Non-pigmented ciliary epithelial cell (primary cell): Measurements from ENCODE around the gene CACNA2D2.

Experiments used
- DNase-seq: peaks from one replicate; pipeline ENCODE4 v3.0.0-alpha.2; 2010; ENCODE audit warnings: low read depth

Gene CACNA2D2

DNA sequence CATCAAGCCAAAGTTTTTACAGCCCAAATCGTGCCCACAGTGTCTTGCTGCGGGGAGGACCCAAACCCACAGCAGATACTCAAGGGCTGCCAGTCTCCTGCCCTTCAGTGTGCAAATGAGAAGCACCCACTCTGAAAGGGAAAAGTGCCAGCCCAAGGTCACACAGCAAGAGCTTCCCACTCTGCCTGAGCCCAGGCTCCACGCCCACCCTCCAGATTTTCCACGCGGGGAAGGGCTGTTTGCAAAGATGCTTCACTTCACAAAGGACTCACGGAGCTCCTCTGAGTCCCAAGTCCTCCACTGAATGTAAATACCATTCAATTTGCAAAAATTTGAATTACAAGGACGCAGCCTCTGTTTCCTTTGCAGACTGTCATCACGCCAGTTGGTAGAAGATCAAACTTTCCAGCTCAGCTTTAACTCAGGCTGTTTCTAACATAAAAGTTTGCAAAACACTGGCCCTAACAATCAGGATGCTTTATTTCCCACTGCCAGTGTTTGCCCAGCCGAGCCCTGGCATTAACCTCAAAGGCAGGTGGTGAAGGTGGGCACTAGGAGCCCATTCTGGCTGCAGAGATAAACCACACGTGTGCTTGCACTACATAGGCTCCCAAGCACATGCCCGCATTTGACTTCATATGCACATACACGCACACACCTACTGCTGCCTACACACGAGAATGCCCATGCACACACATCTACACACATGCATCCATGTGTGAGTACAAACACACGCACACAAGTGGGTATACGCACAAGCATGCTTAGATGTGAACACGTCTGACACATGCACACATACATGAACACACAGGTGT, 7.6 kb downstream of the CACNA2D2 start:
- no peak for DNase-seq

DNA sequence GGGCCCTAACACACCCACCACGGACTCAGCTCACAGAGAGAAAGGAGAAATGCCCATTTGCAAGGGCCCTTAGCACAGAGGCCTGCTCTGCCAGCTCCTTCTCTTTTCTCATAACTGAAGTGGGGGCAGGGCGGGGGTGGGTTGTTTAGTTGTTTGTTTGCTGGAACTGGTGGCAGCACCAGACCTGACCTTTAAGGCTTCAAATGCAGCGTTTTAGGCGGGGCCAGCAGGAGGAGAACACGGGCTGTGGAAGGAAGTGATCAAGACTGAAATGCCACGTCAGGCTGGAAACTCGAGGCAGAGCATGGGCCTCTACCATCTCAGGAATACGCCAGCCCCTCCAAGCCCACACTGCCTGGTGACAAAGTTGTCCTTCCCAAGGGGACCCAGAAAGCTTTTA, 9.3 kb downstream of the CACNA2D2 start:
- no peak for DNase-seq

DNA sequence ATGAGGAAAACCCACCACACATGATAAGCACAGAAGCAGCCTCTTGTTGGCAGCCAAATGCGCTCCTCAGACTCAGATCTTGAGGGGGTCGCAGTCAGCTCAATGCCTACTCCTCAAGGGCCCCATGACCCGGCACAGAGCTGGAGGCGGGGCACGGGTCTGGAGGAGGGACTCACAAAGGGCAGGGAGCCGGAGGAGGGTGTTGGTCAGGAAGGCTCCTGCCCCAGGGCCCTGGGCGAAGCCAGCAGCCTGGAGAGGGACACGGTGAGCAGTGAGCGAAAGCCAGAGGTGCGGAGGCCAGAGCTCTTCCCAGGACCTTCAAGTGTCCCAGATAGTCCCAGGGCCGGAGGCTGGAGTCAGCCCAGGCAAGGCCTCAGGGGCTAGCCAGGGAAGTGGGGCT, 9.8 kb downstream of the CACNA2D2 start:
- DNase-seq = no peak

DNA sequence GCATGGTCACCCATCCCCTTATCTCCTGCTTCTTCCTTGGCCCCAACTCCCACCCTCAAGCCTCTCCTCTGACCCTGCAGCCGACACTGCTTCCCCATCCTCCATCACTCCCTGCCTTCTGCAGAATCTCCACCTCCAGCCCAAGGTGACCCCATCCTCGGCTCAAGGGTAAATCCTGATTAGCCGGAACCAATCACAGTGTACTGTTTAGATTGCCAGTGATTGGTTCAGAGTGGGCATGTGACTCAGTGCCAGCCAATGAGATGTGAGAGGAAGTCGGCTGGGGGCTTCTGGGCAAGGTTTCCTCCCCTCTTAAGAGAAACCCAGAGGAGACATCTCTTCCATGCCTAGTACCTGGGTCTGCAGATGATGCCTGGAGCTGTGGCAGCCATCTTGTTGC, 10.3 kb downstream of the CACNA2D2 start:
- no peak for DNase-seq

DNA sequence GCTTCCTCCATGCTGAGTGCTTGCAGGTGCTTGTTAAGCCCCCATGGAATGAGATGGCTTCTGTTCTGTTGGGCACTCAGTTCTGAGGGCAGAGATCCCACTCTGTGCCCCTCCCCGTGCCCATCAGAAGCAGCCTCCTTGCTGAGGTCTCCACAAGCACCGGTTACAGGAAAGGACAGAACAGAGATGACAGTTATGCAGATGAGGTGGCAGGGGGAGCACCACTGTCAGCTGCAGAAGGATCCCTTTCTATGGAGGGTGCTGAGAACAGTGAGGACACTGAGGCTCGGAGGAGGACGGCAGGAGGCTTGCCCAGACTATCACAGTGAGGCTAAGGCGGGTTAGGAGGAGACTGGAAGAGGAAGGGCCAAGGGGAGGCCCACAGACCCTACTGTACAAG, 12.4 kb downstream of the CACNA2D2 start:
- no peak for DNase-seq

DNA sequence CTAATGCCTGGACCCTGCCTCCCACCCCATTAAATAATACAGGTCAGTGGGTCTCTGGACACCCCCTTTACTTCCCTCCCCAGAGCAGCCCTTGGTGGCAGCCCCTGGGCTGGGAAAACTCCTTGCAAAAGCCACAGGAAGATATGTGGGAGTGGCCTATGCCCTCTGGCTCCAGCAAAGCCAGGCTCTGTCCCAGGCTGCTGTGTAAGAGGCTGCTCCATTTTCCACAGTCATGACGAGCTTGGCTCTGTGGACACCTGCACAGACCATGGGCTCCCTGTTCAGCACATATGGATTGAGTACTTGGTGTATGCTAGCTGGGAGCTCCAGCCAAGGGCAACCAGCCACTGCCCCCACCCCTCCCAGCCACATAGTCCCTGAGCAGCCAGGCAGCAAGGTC, 13.0 kb downstream of the CACNA2D2 start:
- no peak for DNase-seq

DNA sequence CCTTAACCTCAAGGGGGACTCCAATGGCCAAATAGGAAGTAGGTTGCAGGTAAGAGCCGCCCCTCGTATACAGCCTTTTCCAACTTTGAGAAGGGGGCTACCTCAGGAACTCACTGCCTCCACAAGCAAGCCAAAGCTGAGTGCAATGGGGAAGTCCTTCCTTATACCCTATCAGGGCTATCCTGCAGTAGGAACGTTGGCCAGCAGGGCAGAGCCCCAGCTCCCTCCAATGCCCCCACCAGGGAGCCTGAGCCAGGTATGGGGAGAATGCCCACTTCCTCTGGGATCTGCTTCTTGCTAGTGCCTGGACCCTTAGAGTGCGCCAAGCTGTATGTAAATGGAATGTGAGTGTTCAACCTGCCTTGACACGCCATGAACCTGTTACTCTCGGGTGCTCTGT, 16.3 kb downstream of the CACNA2D2 start:
- DNase-seq = no peak

DNA sequence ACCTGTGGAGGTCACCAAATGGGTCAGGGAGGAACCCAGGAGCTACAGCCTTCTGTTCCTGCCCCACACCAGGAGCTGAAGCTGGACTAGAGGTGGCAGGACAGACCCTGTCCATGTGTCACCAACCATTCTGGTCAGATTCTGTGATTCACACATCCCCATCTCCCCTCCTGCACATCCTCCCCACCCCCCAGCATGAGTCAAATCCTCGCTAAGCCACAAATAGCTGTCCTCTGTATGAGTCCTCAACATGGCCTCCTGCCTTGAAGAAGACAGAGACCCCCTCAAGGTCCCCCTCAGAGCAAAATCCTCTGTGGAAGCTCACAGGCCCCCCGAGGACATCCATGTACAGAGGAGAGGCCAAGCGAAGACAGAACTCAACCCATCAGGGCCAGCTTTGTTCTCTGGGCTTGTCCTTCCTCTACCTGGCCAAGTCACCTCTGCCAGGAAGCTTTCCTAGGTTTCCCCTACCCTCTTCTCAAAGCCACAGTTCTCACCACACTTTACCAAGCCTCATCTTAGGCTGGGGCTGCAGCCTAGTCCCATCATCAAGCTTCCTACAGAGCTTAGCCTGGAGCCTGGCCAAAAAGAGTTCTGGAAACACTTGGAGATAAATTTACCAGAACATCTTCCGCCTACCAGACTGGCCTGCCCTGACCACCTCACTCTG, 17.1 kb downstream of the CACNA2D2 start:
- DNase-seq = no peak

DNA sequence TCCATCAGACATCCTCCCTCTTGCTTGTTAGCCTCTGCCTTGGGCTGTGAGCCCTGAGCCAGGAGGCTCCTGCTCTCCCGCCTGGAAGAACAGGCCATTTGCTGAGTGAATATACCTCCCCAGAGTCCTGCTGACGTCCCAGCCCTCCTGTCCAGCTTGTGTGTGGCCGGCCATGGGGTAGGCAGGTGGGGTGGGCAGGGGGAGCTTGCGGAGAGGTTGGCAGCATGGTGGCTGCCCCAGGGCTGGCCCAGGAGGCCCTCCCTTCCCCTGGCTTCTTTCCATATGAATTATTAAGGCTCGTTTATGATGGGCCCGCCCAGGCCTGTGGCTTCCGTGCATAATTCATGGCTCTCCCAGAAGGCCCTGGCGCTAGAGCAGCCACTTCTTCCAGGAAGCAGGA, 18.7 kb downstream of the CACNA2D2 start:
- no peak for DNase-seq

DNA sequence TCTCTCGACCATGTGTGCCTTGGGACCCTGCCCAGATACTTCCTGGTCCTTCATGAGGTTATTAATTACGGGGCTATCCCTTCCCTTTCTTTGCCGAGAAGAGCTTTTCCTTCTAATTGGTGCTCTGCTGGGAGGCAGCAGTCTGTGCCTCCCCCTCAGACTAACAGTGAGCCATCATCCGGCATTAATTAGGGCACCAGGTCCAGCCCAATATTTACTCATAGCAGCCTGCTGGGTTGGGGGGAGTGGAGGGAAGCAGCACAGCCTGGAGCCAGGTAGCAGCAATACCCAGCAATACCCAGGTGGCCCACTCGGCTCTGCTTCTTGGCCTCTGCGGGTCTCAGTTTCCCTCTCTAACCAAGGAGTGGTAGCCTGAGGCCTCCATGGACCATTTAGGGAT, 20.1 kb downstream of the CACNA2D2 start:
- no peak for DNase-seq

DNA sequence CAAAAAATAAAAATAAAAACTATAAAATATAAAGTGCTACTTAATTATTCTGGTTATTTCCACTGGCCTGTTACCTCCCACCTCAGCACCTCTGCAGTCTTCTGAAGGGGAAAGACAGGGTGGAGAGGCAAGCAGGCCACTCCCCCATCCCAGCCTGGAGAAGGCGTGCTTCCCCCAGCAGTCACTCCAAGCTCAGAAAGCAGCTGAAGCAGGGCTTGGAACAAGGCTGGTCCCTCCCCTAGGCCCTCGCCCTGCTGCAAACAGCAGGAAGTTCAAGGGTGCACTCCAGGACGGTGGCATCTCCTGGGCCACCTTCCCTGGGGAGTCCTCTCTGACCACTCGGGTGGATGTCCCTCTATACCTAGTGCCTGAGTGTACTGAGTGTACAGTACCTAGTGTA, 21.4 kb downstream of the CACNA2D2 start:
- no peak for DNase-seq

DNA sequence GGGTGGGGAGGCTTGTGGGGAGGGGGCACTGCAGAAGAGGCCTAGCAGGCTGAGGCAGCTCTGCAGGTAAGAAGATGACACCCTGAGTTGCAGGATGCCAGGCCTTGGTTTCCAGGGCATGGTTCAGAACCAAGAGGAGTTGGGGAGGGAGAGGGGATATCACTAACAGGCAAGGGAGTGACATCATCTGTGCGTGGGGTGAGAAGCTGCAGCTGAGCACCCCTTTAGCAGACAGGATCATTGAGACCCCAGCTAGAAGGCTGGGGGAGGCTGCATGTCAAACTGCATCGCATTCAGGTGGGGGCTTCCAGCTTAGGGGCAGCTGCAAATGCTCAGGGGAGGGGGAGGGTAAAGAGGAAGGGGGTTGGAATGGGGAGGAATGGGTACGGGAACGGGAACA, 23.0 kb downstream of the CACNA2D2 start:
- DNase-seq = no peak

DNA sequence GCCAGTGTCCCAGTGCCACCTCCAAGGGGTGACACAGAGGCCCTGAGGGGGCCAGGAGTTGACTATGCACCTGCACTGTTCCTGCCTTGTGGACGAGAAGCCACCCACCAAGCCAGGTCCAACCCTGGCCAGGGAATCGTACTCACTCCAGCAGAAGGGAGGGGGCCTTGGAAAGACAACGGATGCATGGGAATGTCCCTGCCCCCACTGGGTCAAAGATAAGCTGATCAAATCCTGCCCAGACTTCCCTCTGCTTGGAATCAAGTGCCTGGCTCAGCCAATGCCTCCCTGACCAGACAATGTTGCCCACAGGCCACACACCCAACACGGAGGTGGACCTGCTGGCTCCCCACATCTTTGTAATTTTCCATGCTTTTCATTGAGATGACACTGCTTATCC, 23.9 kb downstream of the CACNA2D2 start:
- DNase-seq = no peak

DNA sequence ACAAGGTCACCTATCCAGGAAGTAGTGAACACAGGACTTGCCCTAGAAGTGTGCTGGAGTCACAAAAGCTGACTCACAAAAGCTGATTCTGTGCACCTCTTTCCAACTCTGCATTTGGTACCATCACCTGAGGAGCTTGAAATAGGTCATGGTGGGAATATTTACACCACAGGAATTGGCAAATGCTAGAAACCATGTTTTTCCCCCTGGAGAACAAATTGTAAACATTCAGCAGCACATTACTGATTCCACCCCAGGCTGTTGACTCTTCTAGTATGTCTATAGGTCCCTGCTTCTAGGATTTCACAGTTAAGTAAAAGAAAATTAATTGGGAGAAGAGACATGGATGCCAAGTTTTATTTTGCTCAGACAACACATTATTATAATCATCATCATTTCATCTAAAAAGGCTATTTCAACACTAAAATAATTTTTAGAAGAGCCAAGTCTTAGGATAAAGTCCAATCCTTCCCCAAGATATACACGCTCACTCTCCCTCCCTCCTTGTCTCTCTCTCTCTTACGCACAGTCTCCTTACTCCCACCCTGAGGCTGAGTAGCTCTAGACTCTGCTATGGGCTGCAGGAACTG, 24.7 kb downstream of the CACNA2D2 start:
- DNase-seq = no peak

DNA sequence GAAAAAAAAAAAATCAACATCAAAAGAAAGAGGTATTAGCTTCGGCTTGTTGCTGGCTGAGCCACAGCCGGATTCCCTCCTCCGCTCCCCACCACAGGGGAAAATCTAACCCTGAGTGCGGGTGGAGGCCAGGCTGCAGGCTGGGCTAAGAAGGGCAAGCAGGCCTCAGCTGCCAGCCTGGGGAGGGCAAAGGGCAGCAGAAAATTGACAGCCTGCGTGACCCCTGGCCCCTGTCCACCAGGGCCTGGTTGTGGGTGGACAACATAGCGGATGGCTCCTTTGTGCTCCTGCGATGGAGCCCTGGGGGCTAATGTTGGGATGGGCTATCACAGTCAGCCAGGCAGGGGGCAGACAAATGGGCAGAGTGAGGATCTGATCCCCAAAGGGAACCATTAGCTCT, 25.4 kb downstream of the CACNA2D2 start:
- DNase-seq = no peak

DNA sequence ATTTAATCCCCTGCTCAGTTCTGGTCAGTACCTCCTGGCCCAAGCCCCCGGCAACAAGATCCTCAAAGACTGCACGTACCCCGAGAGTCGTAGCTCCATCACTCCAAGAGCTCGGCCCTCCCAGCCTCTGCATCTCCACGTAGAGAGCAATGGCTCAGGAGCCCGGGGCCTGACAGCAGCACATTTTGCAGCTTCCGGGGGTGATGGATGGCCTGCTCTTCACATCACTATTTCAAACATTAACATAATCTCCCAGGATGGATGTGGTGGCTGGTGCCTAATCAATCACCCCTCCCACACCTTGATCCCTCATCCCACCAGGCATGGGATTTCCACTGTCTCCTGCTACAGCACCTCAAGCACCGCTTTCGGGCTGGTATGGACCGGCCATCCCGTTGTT, 28.1 kb downstream of the CACNA2D2 start:
- DNase-seq = no peak

DNA sequence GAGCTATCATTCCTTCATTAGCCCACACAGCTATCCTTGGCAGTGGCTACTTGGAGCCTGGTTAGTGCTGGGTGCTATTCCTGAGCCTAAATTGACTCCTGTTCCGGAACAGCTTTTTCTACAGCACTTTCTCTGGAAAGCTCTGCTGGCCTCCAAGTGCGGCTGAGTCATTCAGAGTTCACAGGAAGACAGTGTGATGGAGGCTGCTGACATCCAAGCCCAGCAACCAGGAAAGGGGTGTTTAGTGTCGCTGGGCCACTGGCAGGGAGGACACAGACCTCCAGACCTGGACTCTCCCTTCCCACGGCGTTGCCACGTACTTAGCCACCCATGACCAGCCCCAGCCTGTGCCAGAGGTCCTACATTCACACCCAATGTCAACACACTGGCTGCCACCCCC, 28.7 kb downstream of the CACNA2D2 start:
- DNase-seq = peak; percentile 4

DNA sequence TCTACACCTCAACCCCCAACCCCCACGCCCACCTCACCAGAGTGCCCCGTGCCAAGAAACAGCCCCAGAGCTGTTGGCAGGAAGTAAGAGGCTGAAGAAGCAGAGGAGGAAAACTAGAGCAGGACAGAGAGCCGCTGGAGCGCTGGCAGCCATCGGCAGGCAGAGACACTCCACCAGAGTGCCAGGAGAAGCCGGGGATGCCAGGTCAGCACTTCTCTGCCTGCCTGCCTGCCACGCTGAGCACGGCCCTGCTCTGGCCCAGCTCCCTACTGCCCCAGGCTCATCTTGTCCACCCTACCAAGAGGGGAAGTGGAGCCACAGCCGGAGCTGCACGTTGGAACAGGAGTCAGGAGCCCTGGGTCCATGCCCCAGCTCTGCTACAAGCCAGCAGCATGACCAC, 29.7 kb downstream of the CACNA2D2 start:
- DNase-seq = no peak

DNA sequence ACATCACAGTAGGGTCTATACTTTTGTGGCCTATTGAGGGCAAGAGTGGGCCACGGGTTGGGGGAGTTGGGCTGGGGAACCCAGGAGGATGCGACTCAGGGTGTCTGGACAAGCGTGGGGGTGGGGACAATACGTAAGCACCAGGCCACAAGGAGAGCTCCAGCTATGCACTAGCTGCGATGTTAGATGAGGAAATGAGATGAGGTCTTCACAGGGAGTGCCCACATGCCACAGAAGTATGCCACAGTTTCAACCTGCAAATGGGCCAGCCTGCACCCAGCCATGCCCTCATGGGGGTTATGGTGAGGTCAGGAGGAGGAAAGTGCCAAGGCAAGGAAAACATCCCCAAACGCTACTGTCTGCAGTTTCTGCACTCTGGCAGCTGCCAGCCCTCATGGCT, 30.5 kb downstream of the CACNA2D2 start:
- no peak for DNase-seq

DNA sequence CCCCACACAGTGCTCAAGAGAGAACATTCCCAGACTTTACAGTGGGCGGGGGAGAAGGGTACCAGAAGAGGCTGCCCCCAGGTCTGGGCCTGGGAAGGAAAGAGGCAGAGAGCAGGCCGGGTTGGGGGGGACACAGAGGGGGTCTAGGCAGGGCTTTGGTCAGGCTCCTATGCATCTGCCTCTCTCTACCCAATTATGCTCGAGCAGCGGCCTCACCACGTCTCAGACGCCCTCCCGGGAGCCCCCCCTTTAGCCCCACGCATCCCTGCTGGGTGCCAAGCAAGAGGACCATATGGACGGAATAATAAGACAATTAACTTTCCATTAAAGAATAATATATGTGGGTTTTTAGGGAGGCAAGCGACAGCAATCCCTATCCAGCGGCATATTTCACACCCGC, 32.8 kb downstream of the CACNA2D2 start:
- no peak for DNase-seq

DNA sequence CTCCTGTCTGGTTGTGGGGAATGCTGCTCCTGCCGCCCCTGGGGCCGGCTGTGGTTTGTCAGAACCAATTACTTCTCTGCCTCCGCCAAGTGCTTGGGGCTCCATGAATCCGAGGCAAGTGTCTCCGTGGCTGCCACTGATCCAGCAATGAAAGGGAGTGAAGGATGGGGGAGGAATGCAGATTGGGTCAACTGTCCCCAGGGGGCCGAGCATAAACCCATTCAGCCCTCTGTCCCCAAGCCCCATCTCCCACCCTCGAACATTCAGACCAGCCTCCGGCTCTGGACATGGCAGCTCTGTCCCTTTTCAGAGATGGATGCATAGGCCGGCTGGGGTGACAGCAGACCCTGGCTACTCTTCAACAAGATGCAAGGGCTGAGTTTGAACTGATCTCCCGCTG, 35.5 kb downstream of the CACNA2D2 start:
- no peak for DNase-seq

DNA sequence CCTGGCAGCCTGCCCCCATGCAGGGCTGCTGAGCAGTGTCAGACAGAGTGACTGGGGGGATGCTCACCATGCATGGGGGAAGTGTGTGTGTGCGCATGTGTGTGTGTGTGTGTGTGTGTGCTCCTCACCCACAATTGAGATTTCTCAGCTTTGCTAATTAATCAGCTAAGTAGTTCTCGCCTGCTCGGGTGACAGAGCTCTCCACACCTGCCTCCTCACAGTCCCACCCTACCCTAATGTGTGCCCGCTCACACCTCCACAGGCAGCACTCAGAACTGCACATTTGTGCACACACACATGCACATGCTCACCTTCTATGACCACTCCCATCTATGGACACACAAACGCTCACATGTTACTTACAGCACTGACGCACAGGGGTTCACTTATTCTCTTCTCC, 37.3 kb downstream of the CACNA2D2 start:
- no peak for DNase-seq

DNA sequence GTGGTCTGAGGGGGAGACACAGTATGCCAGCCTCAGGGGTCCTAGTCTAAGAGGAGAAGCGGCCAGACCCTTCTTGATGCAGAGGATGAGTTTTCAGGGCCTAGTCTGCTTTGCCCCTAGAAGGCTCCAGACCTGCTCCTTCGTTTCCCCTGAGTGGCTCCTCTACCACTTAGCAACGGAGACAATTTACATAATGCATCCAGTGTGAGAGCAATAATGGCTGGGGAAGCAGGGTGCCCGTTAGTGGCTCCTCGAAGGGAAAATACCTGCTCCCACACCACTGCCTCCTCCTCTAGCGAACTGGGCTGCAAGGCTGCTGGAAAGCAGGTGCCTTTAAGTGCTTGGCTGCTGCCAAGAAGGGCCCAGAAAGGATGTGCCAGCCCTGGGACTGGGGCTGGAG, 38.9 kb downstream of the CACNA2D2 start:
- no peak for DNase-seq

DNA sequence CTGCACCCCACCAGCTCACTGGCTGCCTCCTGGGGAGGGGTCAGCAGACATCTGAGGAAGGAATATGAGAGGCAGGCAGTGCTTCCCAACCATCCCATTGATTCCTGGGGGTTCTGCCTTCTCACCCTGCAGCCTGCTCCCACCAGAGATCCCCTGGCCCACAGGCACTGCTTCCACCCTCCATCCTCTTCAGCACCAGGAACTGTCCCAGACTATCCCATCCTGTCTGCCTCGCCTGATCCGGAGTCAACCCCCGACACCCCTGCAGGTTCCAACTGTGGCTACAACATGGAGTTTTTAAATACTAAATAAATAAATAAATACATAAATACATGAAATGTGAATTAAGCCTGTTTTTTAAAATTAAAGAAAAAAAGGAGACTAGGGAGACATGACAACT, 43.6 kb downstream of the CACNA2D2 start:
- no peak for DNase-seq
